T-helper 9 cell (primary cell): Measurements from ENCODE around the gene TKTL1.
A peak's percentile ranks its signal among the peaks of the same experiment; 100 is the strongest.

Experiments used
- DNase-seq: peaks from one replicate; pipeline ENCODE4 v3.0.0-alpha.2; 2020

Gene TKTL1

DNA sequence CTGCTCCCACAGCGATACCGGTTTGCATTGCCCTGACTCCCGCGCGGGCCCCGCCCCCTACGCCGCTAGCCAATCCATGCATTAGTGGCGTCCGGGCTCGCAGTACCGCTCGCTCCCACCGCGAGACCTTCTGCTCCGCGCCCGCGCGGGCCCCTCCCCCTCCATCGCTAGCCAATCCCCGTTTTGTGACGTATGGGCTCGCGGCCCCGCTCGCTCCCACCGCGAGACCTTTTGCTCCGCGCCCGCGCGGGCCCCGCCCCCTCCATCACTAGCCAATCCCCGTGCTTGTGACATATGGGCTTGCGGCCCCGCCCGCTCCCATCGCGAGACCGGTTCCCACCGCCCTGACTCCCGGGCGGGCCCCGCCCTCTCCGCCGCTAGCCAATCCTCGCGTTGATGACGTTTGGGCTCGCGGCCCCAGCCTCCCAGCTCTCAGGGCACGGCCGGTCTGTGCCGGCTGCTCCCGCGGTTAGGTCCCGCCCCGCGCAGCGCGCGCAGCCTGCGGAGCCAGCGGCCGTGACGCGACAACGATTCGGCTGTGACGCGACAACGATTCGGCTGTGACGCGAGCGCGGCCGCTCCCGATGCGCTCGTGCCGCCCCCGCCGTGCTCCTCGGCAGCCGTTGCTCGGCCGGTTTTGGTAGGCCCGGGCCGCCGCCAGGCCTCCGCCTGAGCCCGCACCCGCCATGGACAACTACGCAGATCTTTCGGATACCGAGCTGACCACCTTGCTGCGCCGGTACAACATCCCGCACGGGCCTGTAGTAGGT, 83.4 kb downstream of the TKTL1 start, which contains the start of gene EMD:
TSS of gene EMD (plus strand) at position 497 of the 770 bp plus-strand sequence. CDS start at position 687, 190 bp downstream.
- peak; percentile 89 for DNase-seq

DNA sequence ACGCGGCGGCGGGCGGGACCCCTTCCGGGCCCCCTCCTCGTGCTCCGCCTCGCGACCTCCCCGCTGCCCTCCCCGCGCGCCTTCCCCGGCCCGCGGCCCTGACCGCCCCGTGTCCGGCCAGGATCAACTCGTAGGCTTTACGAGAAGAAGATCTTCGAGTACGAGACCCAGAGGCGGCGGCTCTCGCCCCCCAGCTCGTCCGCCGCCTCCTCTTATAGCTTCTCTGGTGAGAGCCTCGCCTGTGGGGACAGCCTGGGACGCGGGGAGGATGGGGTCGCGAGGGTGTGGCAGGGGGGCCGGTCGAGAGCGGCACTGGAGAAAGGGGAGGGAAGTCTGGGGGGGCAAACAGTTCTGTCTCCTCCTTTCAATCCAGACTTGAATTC, 84.0 kb downstream of the TKTL1 start:
- no peak for DNase-seq
